HG03280 (cell line): Measurements from ENCODE around the gene CD3D.
"Not testable (repeated sequence)": the region's sequence is repeated elsewhere in the genome, so short reads cannot be mapped to it uniquely, and the experiment has no call there.

Experiments used
- ATAC-seq: cut with Tn5 transposase; IDR thresholded peaks from one replicate; pipeline ENCODE4 v1.9.1; 2021; ENCODE audit warnings: mild to moderate bottlenecking, moderate library complexity; ENCODE audit not compliant: unreplicated experiment

CD3D gene

GRCh38 chr11:118339281-118339961 lies 3.1 kb downstream of the CD3D start:
- ATAC-seq, result no peak

- no peak for ATAC-seq
Observed at GRCh38 chr11:118338637-118339061, 3.9 kb downstream of the CD3D start.

GRCh38 chr11:118334745-118335144 lies 7.8 kb downstream of the CD3D start:
- no peak for ATAC-seq

- ATAC-seq, result no peak
Observed at GRCh38 chr11:118328745-118329144, 13.8 kb downstream of the CD3D start.

GRCh38 chr11:118325283-118325682 lies 17.2 kb downstream of the CD3D start:
- ATAC-seq, result no peak

- ATAC-seq, result no peak
Observed at GRCh38 chr11:118322721-118323120, 19.8 kb downstream of the CD3D start.

- no peak for ATAC-seq
Observed at GRCh38 chr11:118321386-118322082, 21.0 kb downstream of the CD3D start.

- ATAC-seq, result no peak
Observed at GRCh38 chr11:118320515-118320914, 22.0 kb downstream of the CD3D start.

- ATAC-seq, result no peak
Observed at GRCh38 chr11:118319337-118319707, 23.2 kb downstream of the CD3D start.

GRCh38 chr11:118318581-118319336 lies 23.7 kb downstream of the CD3D start:
- ATAC-seq, result no peak

- no peak for ATAC-seq
Observed at GRCh38 chr11:118318124-118318523, 24.4 kb downstream of the CD3D start.

- no peak for ATAC-seq
Observed at GRCh38 chr11:118314988-118315411, 27.5 kb downstream of the CD3D start.

GRCh38 chr11:118313242-118313641 lies 29.3 kb downstream of the CD3D start:
- no peak for ATAC-seq

- no peak for ATAC-seq
Observed at GRCh38 chr11:118312328-118312727, 30.2 kb downstream of the CD3D start.

GRCh38 chr11:118311518-118311917 lies 31.0 kb downstream of the CD3D start:
- ATAC-seq, result no peak

- ATAC-seq, result no peak
Observed at GRCh38 chr11:118310781-118311485, 31.6 kb downstream of the CD3D start.

GRCh38 chr11:118310271-118310670 lies 32.2 kb downstream of the CD3D start:
- no peak for ATAC-seq

GRCh38 chr11:118308995-118309528 lies 33.4 kb downstream of the CD3D start:
- ATAC-seq, result not testable (repeated sequence)

GRCh38 chr11:118306556-118306955 lies 35.9 kb downstream of the CD3D start:
- no peak for ATAC-seq

- ATAC-seq, result no peak
Observed at GRCh38 chr11:118305726-118306125, 36.8 kb downstream of the CD3D start.
